ENCODE data around the gene FOSB. TPM values are rescaled to one million over a fixed set of nuclear protein-coding genes. Genes with fewer than 3 reads are reported as not detected.

FOSB gene
- total and polyA plus RNA-seq, 7 donors: 0.32 to 9.4 (median 1.5) TPM

DNA sequence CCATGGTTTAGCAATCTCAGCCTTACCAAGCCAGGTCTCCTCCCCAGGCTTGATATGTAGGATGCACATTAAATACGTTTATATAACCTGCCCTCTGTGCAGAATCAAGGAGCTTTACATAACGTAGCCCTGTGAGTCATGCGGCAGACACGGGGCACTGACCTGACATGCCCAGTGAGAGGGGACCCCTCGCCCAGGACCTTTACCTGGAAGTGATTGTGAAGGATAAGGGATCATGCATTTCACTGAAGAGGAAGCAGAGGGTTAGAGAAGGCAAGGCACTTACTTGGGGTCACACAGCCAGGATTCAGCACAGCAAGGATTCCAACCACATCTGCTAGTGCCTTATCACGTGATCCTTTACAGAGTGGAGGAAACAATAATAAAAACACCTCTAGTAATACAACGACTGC, 18.9 kb upstream of the FOSB start:
- Histone ChIP-seq H3K9me3 (no peaks in the 10 kb centered on the region), H3K36me3 (ENCODE audit: insufficient read depth in 1 of 2, low read depth in 1 of 2) (no peaks in the 10 kb centered on the region), H3K27ac (no peak overlapping the region), H3K4me3 (no peak overlapping the region), H3K4me1 (peaks cover 24% of the 10 kb centered on the region), H3K27me3 (ENCODE audit: insufficient read depth in 3 of 3, low read length in 2 of 3) (no peaks in the 10 kb centered on the region)
- intact Hi-C loops (cut with DNase I): no loop called here
- ATAC-seq (no peak), DNase-seq (no peak)
- TF ChIP-seq, protein P1, sequence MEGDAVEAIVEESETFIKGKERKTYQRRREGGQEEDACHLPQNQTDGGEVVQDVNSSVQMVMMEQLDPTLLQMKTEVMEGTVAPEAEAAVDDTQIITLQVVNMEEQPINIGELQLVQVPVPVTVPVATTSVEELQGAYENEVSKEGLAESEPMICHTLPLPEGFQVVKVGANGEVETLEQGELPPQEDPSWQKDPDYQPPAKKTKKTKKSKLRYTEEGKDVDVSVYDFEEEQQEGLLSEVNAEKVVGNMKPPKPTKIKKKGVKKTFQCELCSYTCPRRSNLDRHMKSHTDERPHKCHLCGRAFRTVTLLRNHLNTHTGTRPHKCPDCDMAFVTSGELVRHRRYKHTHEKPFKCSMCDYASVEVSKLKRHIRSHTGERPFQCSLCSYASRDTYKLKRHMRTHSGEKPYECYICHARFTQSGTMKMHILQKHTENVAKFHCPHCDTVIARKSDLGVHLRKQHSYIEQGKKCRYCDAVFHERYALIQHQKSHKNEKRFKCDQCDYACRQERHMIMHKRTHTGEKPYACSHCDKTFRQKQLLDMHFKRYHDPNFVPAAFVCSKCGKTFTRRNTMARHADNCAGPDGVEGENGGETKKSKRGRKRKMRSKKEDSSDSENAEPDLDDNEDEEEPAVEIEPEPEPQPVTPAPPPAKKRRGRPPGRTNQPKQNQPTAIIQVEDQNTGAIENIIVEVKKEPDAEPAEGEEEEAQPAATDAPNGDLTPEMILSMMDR (IDR thresholded peaks at IDR 0.05): no peak
- WGBS, 3 donors: 78 to 80% (median 79%) methylated on average over 7 of the region's 7 CpGs

DNA sequence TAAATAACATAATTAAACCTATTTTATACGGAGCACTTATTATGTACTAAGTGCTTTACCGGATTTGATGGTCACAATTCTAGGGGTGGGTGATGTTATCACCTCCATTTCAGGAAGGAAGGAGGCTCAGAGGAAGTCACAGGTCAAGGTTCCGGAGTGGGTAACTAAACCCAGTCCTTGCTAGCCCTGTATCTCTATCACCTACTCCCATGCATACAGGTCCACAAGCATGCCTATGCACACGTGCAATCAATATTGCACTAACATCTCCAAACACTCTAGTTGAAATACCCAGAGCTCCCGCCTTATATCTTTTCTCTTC, 17.8 kb upstream of the FOSB start:
- H3K9me3 ChIP-seq: no peaks in the 10 kb centered on the region
- ATAC-seq: no peak

DNA sequence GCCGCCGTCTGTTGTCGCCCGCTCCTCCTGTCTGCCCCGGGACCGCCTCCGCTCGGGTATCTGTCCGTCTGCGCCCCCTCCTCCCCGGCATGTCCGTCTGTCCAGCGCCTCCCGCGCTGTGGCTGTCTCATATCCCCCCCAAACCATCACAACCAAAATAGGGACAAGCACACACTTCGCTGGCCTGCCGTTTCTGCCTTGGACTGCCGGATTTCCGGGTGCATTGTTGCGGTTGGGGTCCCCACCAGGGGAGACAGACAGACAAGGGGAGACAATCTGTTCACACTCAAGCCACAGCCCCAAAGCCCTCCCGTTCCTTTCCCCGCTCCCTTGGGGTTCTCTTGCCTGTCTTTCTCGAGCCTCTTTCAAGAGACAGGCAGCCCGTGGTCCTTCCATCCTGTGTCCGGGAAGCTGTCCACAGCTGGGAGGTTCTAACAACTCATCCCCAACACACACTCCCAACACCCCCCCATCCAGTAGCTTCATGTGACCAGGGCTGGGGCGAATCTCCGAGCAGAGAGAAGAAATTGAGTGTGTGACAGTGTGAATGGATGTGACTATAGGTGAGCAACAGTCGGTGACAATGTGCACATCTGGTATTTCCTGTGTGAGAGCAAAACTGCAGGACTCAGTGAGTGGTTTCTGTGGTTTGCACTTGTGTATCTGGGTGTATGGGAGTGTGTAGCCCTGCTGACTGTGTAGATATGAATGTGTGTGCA, 16.5 kb upstream of the FOSB start:
- ATAC-seq: peak in 1 of 4 donors; percentile 1
- Histone ChIP-seq H3K4me3 (peak overlapping the region; percentile 65), H3K4me1 (peaks cover 40% of the 10 kb centered on the region), H3K9me3 (no peaks in the 10 kb centered on the region), H3K27ac (peak overlapping the region; percentile 38), H3K36me3 (ENCODE audit: insufficient read depth in 1 of 2, low read depth in 1 of 2) (no peaks in the 10 kb centered on the region), H3K27me3 (ENCODE audit: insufficient read depth in 3 of 3, low read length in 2 of 3) (no peaks in the 10 kb centered on the region)
- intact Hi-C loops (cut with DNase I): no loop called here
- peak; percentile 29 to 60 for DNase-seq
- TF ChIP-seq, protein P1 (IDR thresholded peaks at IDR 0.05): no peak
- WGBS, 3 donors: 4 to 7% (median 6%) methylated on average over 25 to 28 of the region's 28 CpGs

More for the DNA sequence above, 17.8 kb upstream of the FOSB start:
- WGBS, 3 donors: 37 to 42% (median 42%) methylated on average over 5 of the region's 5 CpGs
- peaks cover 30% of the 10 kb centered on the region for H3K4me1 ChIP-seq
- no peak for DNase-seq
- no peaks in the 10 kb centered on the region for H3K36me3 ChIP-seq (ENCODE audit: insufficient read depth in 1 of 2, low read depth in 1 of 2)
- TF ChIP-seq, protein P1 (IDR thresholded peaks at IDR 0.05): no peak
- intact Hi-C loops (cut with DNase I): no loop called here
- no peaks in the 10 kb centered on the region for H3K27me3 ChIP-seq (ENCODE audit: insufficient read depth in 3 of 3, low read length in 2 of 3)
- H3K27ac ChIP-seq: peak overlapping the region; percentile 52
- H3K4me3 ChIP-seq: peak overlapping the region; percentile 65

DNA sequence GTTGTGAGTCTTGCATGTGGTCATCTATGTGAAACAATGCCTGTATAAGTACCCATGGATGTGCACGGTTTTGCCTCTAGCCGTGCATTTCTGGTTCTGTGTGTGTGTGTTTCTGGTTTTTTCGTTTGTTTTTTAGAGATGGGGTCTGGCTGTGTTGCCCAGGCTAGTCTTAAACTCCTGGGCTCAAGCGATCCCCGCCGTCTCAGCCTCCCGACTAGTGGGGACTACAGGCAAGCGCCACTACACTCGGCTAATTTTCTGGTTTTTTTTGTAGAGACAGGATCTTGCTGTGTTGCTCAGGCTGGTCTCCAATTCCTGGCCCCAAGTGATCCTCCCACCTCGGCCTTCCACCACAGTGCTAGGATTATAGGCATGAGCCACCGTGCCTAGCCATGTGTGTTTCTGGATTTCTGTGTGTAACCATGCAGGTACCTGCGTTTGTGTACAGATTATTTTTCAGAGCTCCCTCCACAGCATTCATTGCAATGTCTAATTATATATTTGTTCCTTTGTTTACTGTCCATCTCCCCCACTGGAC, 15.9 kb upstream of the FOSB start:
- TF ChIP-seq, protein P1 (IDR thresholded peaks at IDR 0.05): no peak
- WGBS, 3 donors: 71 to 72% (median 71%) methylated on average over 12 of the region's 12 CpGs
- intact Hi-C loops (cut with DNase I): no loop called here
- Histone ChIP-seq H3K4me1 (peaks cover 45% of the 10 kb centered on the region), H3K36me3 (ENCODE audit: insufficient read depth in 1 of 2, low read depth in 1 of 2) (no peaks in the 10 kb centered on the region), H3K27me3 (ENCODE audit: insufficient read depth in 3 of 3, low read length in 2 of 3) (no peaks in the 10 kb centered on the region), H3K27ac (peak overlapping the region; percentile 38), H3K4me3 (no peak overlapping the region), H3K9me3 (no peaks in the 10 kb centered on the region)
- no peak for DNase-seq
- no peak for ATAC-seq

All from psoas muscle (tissue), 8 donors.